HG02885 (cell line): ENCODE data around the gene DENND1A.

ENCODE experiments used
- ATAC-seq: cut with Tn5 transposase; IDR thresholded peaks from one replicate; pipeline ENCODE4 v1.9.1; 2021; ENCODE audit warnings: mild to moderate bottlenecking; ENCODE audit not compliant: unreplicated experiment, poor library complexity

DENND1A gene

GRCh38 chr9:123658792-123659191 lies 271.1 kb downstream of the DENND1A start:
- ATAC-seq, result no peak

GRCh38 chr9:123657941-123658340 lies 272.0 kb downstream of the DENND1A start:
- ATAC-seq, result no peak

GRCh38 chr9:123657099-123657498 lies 272.8 kb downstream of the DENND1A start:
- no peak for ATAC-seq

GRCh38 chr9:123656565-123656964 lies 273.4 kb downstream of the DENND1A start:
- ATAC-seq, result no peak

- ATAC-seq, result no peak
These were observed 274.1 kb downstream of the DENND1A start for GRCh38 chr9:123655681-123656423.

- ATAC-seq, result no peak
These were observed 274.8 kb downstream of the DENND1A start for GRCh38 chr9:123654994-123655637.

- ATAC-seq, result no peak
These were observed 275.5 kb downstream of the DENND1A start for GRCh38 chr9:123654218-123654993.

GRCh38 chr9:123652416-123652815 lies 277.5 kb downstream of the DENND1A start:
- no peak for ATAC-seq

- ATAC-seq, result no peak
These were observed 278.1 kb downstream of the DENND1A start for GRCh38 chr9:123651871-123652270.

GRCh38 chr9:123651273-123651672 lies 278.7 kb downstream of the DENND1A start:
- no peak for ATAC-seq

GRCh38 chr9:123649909-123650308 lies 280.0 kb downstream of the DENND1A start:
- no peak for ATAC-seq

- ATAC-seq, result no peak
These were observed 282.8 kb downstream of the DENND1A start for GRCh38 chr9:123647145-123647544.

- no peak for ATAC-seq
These were observed 284.2 kb downstream of the DENND1A start for GRCh38 chr9:123645762-123646161.

- ATAC-seq, result no peak
These were observed 284.8 kb downstream of the DENND1A start for GRCh38 chr9:123645126-123645525.

- ATAC-seq, result no peak
These were observed 286.4 kb downstream of the DENND1A start for GRCh38 chr9:123643518-123643917.

- ATAC-seq, result no peak
These were observed 287.3 kb downstream of the DENND1A start for GRCh38 chr9:123642291-123643278.

GRCh38 chr9:123640792-123641222 lies 289.1 kb downstream of the DENND1A start:
- no peak for ATAC-seq

GRCh38 chr9:123639743-123640142 lies 290.2 kb downstream of the DENND1A start:
- no peak for ATAC-seq

- ATAC-seq, result peak; percentile 48
These were observed 291.8 kb downstream of the DENND1A start for GRCh38 chr9:123637945-123638634.
